H54 (cell line): ENCODE results near the gene RTN4R.
"Not testable (repeated sequence)": the region's sequence is repeated elsewhere in the genome, so short reads cannot be mapped to it uniquely, and the experiment has no call there.

Experiments
- DNase-seq: peaks from one replicate; pipeline ENCODE4 v3.0.0; 2011; ENCODE audit warnings: low spot score, mixed read lengths; ENCODE audit not compliant: insufficient read length
- FAIRE-seq: peaks from 3 replicates; lab custom pipeline; 2011; peaks lifted over from hg19 to GRCh38; lab: Jason Lieb, UNC
- POLR2A ChIP-seq: IDR thresholded peaks from 2 replicates; pipeline ENCODE4 v1.6.1; 2011; ENCODE audit warnings: low read depth, mild to moderate bottlenecking, low read length

Gene RTN4R

DNA sequence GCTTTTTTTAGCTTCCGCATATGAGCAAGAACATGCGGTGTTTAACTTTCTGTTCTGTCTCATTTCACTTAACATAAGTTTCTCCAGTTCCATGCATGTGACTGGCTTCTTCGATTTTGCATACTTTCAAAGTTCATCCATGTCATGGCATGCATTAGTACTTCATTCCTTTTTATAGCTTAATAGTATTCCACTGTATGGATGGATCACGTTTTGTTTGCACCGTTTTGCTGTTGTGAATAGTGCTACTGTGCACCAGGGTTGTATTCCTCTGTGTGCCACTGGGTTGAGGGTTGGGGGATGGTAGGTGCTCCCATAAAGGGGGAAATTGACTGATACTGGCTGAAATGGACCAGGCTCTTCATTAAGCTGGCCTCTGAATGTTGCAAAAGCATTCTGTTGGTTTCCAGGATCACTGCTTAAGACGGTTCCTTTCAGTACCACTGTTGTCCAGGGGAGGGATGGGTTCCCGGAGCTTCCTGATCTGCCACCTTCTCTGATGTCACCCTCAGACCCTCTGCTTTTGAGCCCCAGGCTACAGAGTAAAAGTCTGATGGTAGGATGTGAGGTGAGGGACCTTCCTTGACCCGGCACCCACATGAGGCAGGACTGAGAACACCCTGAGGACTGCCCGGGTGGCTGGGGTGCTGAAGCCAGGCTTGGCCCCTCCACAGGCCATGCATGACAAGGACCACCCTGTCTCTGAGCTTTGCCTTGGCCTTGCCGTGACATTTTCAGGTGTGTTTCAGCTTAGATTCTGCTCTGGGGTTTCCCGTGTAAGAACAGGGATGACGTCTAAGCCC is 27.3 kb upstream of the RTN4R start:
- FAIRE-seq: no peak
- TF ChIP-seq POLR2A: no peak
- no peak for DNase-seq

DNA sequence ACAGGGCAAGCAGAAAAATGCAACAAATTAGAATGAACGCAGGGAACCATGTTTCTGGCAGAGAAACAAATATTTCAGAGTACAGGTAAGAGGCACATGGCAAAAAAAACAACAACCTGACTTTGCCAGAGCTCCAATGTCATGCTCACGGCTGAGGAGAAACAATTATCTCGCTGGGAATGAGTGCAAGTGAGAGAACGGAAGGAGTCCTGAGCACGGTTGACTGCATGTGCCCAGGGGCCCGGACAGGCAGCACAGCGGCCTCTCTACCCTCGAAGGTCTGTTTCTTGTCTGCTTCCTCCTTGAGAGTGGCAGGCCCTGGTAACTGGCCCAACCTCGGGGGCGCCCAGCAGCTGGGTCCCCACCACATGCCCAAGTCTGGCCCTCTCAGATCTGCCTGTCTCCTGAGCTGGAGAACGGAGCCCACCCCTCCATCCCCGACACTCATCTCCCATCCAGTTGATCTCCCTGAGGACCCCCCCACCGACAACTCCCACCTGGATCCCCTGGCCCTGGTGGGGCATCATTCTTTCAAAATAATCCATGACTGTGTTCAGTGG is 24.6 kb upstream of the RTN4R start:
- TF ChIP-seq POLR2A: no peak

DNA sequence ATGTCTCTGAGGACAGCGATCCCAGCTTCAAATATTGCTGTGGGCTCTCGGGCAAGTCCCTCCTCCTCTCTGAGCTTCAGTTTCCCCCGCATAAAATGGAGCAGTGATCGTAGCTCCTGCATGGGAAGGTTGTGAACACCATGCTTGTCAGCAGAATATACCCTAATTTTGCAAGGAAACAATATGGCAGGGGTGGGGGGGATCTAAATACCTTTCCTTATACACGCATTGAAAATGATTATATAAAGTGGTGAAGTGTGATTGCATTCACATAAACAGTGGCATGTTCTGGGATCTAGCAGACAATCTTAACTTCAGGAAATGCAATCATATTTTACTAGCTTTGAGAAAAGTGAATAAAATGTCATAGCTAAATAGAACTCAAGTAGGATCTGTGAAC is 24.0 kb upstream of the RTN4R start:
- TF ChIP-seq POLR2A: no peak
- FAIRE-seq (no peak), DNase-seq (no peak)

More for the DNA sequence above, 24.6 kb upstream of the RTN4R start:
- DNase-seq (no peak), FAIRE-seq (no peak)

DNA sequence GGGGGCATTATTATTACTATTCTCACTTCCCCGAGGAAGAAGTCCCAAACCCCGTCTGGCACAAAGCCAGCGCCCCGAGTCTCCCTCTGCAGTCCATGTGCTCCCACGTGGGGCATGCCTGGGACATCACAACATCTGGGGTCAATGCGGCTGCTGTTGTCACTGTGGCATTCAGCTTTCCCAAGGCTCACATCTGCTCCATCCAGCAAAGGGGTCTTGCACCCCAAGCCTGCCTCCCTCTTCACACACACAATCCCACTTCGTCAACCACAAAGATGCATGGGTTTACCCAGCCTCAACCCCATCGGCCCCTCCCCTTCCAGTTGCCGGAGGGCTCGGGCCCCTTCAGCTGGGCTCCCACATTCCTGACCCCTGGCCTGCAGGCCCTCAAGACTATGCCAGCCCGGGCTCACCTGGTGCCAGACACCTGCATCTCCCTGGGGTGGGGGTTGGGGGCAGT is 23.5 kb upstream of the RTN4R start:
- DNase-seq (no peak), FAIRE-seq (no peak)
- no peak for TF ChIP-seq POLR2A

DNA sequence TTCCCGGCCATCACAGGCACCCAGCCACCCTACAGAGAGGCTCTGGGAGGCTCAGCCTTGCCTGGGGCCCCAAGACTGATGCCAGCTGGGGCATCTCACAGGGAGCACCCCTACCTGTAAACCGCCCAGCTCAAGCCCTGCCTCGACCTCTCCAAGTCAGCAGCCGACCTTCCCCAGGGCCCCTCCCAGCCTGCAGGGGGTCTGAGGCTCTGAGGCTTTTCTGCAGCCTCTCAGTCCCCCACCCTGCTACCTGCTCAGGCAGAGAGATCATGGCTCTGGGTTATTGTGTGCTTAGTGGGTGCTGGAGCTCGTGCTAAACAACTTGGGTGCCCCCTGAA is 23.1 kb upstream of the RTN4R start:
- FAIRE-seq: no peak
- DNase-seq: no peak
- TF ChIP-seq POLR2A: no peak

DNA sequence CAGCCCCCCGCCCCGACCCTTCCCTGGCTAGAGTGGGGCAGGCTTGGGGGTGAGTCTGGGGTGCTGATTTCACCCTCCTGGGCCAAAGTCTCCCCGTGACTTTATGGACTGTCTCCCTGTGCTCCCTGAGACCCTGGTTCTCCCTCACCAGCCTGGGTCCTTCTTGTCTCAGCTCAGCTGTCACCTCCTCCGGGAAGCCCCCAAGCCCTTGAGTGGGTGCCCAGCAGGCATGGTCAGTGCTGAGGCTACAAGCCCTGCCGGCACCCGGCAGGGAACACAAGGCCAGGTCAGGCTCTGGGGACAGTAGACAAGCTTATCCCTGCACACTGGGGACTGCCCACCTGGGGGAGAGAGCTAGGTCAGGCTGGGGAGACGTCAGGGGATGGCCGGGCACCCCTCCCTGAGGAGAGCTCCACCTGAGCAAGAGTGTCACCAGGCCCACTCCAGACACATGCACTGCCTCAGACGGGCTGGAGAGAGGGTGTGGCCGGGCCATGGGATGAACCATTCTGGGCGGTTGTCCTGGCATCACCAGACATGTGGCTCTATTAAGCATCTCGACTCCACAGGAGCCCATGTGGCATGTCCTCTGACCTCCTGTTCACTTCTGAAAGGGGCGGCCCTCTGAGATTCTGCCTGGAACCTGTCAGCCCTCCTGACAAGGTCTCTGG is 22.6 kb upstream of the RTN4R start:
- FAIRE-seq (no peak), DNase-seq (no peak)
- no peak for TF ChIP-seq POLR2A

DNA sequence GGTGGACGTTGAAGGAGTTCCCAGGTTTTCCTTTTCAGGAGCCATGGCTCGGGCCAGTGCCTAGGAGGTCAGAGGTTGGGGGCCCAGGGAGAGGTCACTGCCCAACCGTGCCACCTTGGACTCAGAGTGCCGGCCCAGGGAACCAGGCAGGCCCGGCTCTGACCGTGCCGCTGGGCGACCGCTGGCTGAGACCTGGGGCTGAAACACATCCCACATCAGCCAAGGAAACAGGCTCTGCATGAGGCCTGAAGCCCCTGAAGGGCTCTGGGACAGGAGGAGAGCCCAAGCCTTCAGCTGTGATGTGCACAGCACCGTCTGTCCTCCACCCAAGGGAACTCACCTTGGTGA is 21.9 kb upstream of the RTN4R start:
- DNase-seq (no peak), FAIRE-seq (no peak)
- TF ChIP-seq POLR2A: no peak

DNA sequence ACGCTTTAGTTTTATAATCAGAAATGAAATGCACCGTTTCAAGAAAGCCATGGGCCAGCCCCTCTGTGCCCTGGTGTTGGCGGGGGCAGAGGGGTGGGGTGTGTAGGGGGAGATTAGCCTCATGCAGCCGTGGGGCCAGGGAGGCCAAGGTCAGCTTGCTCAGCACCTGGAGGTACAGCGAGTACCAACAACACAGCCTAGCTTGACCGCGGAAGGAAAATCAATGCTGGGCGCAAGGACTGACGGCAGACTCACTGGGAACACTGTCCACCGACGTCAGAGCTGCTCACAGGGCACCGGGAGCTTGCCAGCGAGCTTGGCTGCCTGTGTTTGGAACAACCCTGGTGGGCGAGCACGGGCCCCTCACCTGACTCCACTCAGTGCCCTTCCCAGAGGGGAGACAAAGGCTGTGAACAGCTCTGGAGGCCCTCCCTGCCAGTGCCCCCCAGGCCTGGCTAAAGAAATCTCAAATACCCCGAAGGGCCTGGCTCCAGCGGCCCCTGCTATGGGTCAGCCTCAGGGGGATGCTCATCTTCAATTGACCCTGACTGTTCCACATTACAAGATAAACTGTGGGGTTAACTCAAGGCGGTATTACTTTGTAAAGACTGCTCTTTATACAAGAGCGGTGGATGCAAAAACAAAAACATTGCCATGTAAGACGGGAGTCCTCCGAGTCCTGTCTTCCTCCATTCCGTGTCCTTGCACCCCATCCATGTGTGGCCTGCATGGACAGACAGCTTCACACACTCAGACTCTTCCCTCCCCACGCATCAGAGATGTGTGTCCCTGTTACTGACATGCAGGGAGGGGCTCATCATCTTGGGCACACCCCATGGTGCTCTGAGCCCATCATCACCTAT is 21.3 kb upstream of the RTN4R start:
- FAIRE-seq: not testable (repeated sequence)

DNA sequence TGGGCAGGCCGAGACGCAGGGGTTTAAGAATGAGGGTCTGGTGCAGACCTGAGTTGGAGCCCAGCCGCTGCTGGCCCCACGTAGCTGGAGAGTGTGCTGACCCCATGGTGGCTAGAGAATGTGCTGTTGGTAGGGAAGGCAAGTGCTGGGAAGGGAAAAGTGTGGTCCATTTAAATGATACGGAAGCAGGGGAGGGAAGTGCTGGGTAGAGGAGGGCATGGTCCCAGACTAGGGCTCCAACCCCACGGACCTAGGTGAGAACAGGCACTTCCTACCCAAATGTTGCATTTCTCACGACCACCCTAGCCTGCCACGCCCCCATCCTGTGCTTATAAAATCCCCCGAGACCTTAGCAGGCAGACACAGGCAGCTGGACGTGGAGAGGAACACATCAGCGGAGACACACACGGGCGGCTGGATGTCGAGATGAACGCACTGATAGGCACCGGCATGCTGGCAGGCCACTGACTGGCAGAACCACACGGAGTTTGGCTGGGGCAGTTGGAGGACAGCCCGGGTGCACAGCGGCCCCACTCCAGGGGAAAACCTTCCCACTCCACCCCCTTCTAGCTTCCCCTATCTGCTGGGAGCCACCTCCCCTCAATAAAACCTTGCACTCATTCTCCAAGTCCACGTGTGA is 18.8 kb upstream of the RTN4R start:
- DNase-seq, FAIRE-seq: not testable (repeated sequence)

More for the DNA sequence above, 21.3 kb upstream of the RTN4R start:
- DNase-seq: not testable (repeated sequence)

DNA sequence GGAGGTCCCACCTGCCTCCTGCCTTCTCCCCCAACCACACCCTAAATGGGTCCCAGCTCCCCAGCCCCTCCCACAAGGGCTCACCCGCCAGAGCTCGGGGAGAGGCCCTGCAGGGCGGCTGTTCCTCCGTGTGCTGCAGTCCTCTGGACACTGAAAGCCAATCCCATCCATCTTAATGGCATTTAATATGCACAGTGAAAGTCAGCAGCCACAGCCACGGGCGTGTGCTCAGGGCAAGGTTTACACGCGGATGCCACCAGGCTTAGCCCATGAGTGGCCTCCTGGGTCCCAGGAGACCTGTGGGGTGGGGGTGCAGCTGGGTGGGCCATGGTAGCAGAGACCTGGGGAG is 18.2 kb upstream of the RTN4R start:
- not testable (repeated sequence) for DNase-seq, FAIRE-seq

DNA sequence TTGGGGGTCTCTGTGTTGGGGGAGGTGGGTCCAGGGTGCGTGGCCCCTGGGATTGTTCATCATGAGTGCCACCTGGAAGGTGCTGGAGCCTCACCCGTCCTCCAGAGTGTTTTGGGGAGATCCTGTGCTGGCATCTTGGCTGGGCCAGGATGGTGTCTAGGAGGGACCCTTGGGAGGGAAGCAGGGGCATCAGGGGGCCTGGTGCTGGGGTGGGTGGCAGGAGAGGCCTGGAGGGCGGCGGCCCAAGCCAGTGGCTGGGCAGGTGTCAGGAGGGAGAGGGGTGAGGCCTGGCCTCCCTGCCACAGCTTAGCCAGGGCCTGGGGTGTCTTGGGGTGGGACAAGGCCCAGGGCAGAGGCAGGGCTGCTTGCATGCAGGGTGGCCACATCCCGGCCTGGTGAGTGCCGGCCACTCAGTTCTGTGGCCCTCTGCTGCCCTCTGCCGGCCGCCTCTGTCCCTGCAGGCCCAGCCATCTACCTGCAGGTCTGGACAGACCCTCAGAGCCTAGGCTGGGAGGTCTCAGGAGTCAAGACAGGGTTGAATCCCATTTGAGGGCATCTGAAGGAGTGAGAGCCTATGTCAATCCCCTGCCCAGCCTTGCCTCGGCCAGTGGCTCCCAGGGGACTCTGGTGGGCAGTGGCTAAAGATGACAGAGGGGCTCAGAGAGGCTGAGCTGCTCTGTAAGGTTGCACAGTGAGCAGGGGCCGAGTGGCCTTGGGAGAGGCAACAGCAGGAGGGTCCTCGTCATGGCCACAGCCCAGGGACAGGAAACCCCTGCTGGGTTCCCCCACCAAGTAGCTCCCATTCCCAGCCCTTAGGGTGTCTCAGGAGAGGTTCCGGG is 17.6 kb upstream of the RTN4R start:
- DNase-seq, FAIRE-seq: not testable (repeated sequence)

DNA sequence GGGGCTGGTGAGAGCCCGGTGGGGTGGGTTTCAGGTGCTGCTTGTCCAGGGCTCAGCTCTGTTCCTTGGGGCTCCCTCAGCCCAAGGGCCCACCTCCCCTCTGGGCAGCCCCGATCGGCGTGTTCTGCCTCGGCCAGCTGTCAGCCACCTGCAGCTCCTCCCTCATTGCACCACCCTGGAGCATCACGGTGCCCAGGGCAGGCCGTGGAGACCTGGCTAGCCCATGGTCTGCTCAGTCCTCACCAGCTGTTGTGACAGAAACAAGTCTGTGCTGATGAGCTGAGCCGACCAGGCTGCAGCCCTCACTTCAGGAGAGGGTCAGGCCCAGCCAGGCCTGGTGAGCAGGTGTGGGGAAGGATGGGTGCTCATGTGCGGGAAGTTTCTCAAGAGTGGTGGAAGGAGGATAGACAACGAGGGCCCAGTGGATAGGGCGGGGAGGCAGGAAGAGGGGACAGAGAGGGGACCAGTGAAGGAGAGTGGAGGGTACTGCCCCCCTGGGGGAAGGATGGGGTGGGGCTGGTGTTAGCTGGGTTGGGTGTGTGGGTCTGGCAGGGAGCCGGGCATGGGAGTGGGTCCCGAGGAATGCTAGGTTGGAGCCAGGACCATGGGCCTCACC is 16.5 kb upstream of the RTN4R start:
- FAIRE-seq (no peak), DNase-seq (no peak)
- no peak for TF ChIP-seq POLR2A
